ENCODE data around the gene RGS19.

GRCh38 chr20:64042054-64042781 is 37.1 kb downstream of the RGS19 start:
- no peak for TF ChIP-seq CTCF (IDR thresholded peaks at IDR 0.05)
- no peak for TF ChIP-seq ZFX (IDR thresholded peaks at IDR 0.05; ENCODE audit: borderline replicate concordance)
